NCI-H510A treated with DMSO at 0.1 percent for 48 hours (cell line): ENCODE results near the gene OR52E8.
A peak's percentile ranks its signal among the peaks of the same experiment; 100 is the strongest.

Experiments
- DNase-seq: peaks from one replicate; lab custom pipeline; 2025; lab: John Stamatoyannopoulos, UW

OR52E8 gene

GRCh38 chr11:5857590-5857989 lies at the start of gene OR52E8:
TSS of gene OR52E8 (minus strand) at chr11:5857690. CDS start at chr11:5857690, 0 bp downstream.
- DNase-seq, result no peak

GRCh38 chr11:5899534-5899933 lies 42.0 kb upstream of the OR52E8 start:
- no peak for DNase-seq

GRCh38 chr11:5892908-5893307 lies 35.4 kb upstream of the OR52E8 start, which contains the start of gene OR52E5:
TSS of gene OR52E5 (plus strand) at chr11:5893208. CDS start at chr11:5900777, 7,569 bp downstream.
- no peak for DNase-seq

GRCh38 chr11:5891216-5891800 lies 33.8 kb upstream of the OR52E8 start:
- peak; percentile 6 for DNase-seq

GRCh38 chr11:5887661-5888060 lies 30.2 kb upstream of the OR52E8 start:
- no peak for DNase-seq

- DNase-seq, result no peak
Measured at GRCh38 chr11:5887172-5887571, 29.7 kb upstream of the OR52E8 start.

- DNase-seq, result no peak
Measured at GRCh38 chr11:5881756-5882155, 24.3 kb upstream of the OR52E8 start.

GRCh38 chr11:5880329-5880728 lies 22.8 kb upstream of the OR52E8 start, which contains the start of gene OR52E4:
TSS of gene OR52E4 (plus strand) at chr11:5880629. CDS start at chr11:5884293, 3,664 bp downstream.
- no peak for DNase-seq

GRCh38 chr11:5878564-5878963 lies 21.1 kb upstream of the OR52E8 start:
- no peak for DNase-seq

GRCh38 chr11:5865826-5866225 lies 8.3 kb upstream of the OR52E8 start:
- no peak for DNase-seq

GRCh38 chr11:5851002-5851401 lies 6.5 kb downstream of the OR52E8 start:
- no peak for DNase-seq

- no peak for DNase-seq
Measured at GRCh38 chr11:5847711-5848110, 9.8 kb downstream of the OR52E8 start.

- no peak for DNase-seq
Measured at GRCh38 chr11:5846701-5847100, 10.8 kb downstream of the OR52E8 start.

- no peak for DNase-seq
Measured at GRCh38 chr11:5841797-5842196, 15.7 kb downstream of the OR52E8 start, which contains the start of gene OR52E6. TSS of gene OR52E6 (minus strand) at chr11:5841897. CDS start at chr11:5841897, 0 bp downstream.

GRCh38 chr11:5837695-5838094 lies 19.8 kb downstream of the OR52E8 start:
- DNase-seq, result no peak

GRCh38 chr11:5833446-5833845 lies 24.0 kb downstream of the OR52E8 start:
- DNase-seq, result no peak

GRCh38 chr11:5831196-5831829 lies 26.2 kb downstream of the OR52E8 start:
- DNase-seq, result no peak

GRCh38 chr11:5818245-5818886 lies 39.1 kb downstream of the OR52E8 start:
- no peak for DNase-seq

- no peak for DNase-seq
Measured at GRCh38 chr11:5815534-5815933, 42.0 kb downstream of the OR52E8 start.

- DNase-seq, result no peak
Measured at GRCh38 chr11:5809905-5810795, 47.3 kb downstream of the OR52E8 start.

GRCh38 chr11:5809122-5809519 lies 48.4 kb downstream of the OR52E8 start:
- DNase-seq, result no peak

GRCh38 chr11:5808500-5809121 lies 48.9 kb downstream of the OR52E8 start, which contains the start of gene OR52N2:
TSS of gene OR52N2 (plus strand) at chr11:5808924. CDS start at chr11:5820336, 11,412 bp downstream.
- no peak for DNase-seq
